Effector memory CD8-positive, alpha-beta T cell (primary cell): Measurements from ENCODE around the gene SIGLEC5.

Experiments
- ATAC-seq: fragments of 150-1000 bp; cut with Tn5 transposase; replicated peaks from 2 replicates; pipeline ENCODE4 v1.10.0; 2021; ENCODE audit warnings: mild to moderate bottlenecking, moderate library complexity
- DNase-seq, 3 experiments: peaks; one replicate each; pipeline ENCODE4 v3.0.0; 2021
- H3K27ac Mint-ChIP-seq, 2 donors: one replicate each; pipeline ENCODE4 v1.8.0; 2022; ENCODE audit warnings: mild to moderate bottlenecking in 2 of 2, mixed read lengths in 2 of 2, moderate library complexity in 2 of 2
- H3K27me3 Mint-ChIP-seq, 2 donors: one replicate each; pipeline ENCODE4 v1.8.0; 2022; ENCODE audit warnings: mixed read lengths in 2 of 2
- H3K36me3 Mint-ChIP-seq: one replicate; pipeline ENCODE4 v1.8.0; 2022; ENCODE audit warnings: mild to moderate bottlenecking, moderate library complexity, mixed read lengths; ENCODE audit not compliant: insufficient read depth
- H3K4me1 Mint-ChIP-seq, 2 donors: one replicate each; pipeline ENCODE4 v1.8.0; 2022; ENCODE audit warnings: low read depth in 2 of 2, mixed read lengths in 2 of 2
- H3K4me3 Mint-ChIP-seq, 2 donors: one replicate each; pipeline ENCODE4 v1.8.0; 2022; ENCODE audit warnings: mild to moderate bottlenecking in 2 of 2, mixed read lengths in 2 of 2, moderate library complexity in 2 of 2
- H3K9me3 Mint-ChIP-seq, 2 donors: one replicate each; pipeline ENCODE4 v1.8.0; 2022; ENCODE audit warnings: mixed read lengths in 2 of 2

The SIGLEC5 gene

DNA sequence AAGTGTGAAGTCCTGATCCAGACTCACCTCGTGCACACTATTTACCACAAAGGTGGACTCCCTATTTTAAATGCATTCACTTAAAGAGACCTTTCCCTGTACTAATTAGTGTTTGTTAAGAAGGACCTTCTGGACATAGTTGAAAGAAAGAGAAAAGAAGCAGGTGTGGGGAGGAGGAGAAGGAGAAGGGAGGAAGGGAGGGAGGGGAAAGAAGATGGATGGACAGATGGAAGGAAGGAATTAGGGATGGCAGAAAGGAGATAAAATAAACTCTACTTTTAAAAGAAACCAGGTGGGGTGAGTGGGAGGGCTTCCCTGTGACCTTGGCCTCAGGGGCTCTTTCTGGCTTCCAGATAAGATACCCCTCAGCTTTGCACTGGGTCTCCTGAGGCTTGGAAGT, 37.7 kb downstream of the SIGLEC5 start:
- Mint-ChIP-seq H3K27me3 (peaks cover 0 to 20% of the 10 kb centered on the region in 2 donors), H3K36me3 (peaks cover 5% of the 10 kb centered on the region), H3K4me1 (peaks cover 14 to 23% of the 10 kb centered on the region in 2 donors), H3K4me3 (peak overlapping the region; percentile 30 to 37), H3K9me3 (peaks cover 2 to 14% of the 10 kb centered on the region in 2 donors), H3K27ac (no peak overlapping the region)
- DNase-seq = no peak
- no peak for ATAC-seq

DNA sequence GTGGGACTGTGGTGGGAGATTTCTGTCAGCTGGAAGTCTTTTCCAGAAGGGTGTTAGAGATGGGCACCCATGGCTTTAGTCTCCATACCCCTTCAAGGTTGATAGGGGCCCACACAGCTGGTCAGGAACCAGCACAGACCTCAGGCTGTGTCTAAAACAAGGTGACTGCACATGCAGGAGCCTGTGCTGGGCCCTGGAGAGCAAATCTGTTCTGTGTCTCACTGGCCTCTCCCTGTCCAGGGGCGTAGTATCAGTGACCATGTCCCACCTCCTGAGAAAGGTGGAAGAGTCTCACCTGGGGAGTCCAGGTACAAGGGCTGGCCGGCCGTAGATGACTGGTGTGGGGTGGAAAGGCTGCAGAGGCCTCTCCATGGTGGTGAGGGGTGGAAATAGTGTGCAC, 39.8 kb downstream of the SIGLEC5 start:
- DNase-seq = no peak
- Mint-ChIP-seq H3K36me3 (peaks cover 5% of the 10 kb centered on the region), H3K9me3 (peaks cover 4 to 9% of the 10 kb centered on the region in 2 donors)

DNA sequence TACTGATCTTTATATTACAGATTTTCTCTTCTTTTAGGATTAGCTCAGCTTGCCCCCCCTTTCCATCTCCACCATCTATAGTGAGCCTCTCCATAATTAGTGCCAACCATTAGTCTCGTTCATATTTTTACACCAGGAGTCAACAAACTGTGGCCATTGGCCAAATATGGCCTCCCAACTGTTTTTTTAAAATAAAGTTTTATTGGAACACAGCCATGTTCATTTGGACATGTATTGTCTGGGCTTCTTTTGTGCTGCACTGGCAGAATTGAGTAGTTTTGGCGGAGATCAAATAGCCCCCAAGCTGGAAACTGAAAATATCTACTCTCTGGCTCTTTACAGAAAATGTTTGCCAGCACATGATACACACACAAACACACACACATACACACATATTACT, 40.7 kb downstream of the SIGLEC5 start:
- Mint-ChIP-seq H3K27me3 (no peaks in the 10 kb centered on the region), H3K4me1 (peaks cover 11 to 14% of the 10 kb centered on the region in 2 donors), H3K27ac (no peak overlapping the region), H3K36me3 (peaks cover 3% of the 10 kb centered on the region), H3K4me3 (no peak overlapping the region), H3K9me3 (peaks cover 7% of the 10 kb centered on the region in 2 donors)
- no peak for DNase-seq
- ATAC-seq = no peak

More for the DNA sequence above, 39.8 kb downstream of the SIGLEC5 start:
- Mint-ChIP-seq H3K27me3 (peaks cover 0 to under 1% of the 10 kb centered on the region in 2 donors), H3K4me3 (no peak overlapping the region), H3K27ac (no peak overlapping the region), H3K4me1 (peaks cover 14 to 23% of the 10 kb centered on the region in 2 donors)
- no peak for ATAC-seq

DNA sequence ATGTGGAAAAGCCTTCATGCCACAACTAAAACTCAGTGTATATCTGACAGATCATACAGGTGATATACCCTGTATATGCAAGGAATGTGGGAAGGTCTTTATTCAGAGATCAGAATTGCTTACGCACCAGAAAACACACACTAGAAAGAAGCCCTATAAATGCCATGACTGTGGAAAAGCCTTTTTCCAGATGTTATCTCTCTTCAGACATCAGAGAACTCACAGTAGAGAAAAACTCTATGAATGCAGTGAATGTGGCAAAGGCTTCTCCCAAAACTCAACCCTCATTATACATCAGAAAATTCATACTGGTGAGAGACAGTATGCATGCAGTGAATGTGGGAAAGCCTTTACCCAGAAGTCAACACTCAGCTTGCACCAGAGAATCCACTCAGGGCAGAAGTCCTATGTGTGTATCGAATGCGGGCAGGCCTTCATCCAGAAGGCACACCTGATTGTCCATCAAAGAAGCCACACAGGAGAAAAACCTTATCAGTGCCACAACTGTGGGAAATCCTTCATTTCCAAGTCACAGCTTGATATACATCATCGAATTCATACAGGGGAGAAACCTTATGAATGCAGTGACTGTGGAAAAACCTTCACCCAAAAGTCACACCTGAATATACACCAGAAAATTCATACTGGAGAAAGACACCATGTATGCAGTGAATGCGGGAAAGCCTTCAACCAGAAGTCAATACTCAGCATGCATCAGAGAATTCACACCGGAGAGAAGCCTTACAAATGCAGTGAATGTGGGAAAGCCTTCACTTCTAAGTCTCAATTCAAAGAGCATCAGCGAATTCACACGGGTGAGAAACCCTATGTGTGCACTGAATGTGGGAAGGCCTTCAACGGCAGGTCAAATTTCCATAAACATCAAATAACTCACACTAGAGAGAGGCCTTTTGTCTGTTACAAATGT, 42.7 kb downstream of the SIGLEC5 start:
- H3K36me3 Mint-ChIP-seq = peaks cover 2% of the 10 kb centered on the region
- H3K4me3 Mint-ChIP-seq = no peak overlapping the region
- H3K27me3 Mint-ChIP-seq = no peaks in the 10 kb centered on the region
- ATAC-seq = no peak
- no peaks in the 10 kb centered on the region for H3K4me1 Mint-ChIP-seq
- H3K27ac Mint-ChIP-seq = no peak overlapping the region
- no peak for DNase-seq
- peaks cover 7 to 17% of the 10 kb centered on the region in 2 donors for H3K9me3 Mint-ChIP-seq

DNA sequence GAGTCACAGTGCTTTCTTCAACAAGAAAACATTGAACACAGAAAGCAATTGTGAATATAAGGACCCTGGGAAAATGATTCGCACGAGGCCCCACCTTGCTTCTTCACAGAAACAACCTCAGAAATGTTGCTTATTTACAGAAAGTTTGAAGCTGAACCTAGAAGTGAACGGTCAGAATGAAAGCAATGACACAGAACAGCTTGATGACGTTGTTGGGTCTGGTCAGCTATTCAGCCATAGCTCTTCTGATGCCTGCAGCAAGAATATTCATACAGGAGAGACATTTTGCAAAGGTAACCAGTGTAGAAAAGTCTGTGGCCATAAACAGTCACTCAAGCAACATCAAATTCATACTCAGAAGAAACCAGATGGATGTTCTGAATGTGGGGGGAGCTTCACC, 43.4 kb downstream of the SIGLEC5 start:
- H3K27me3 Mint-ChIP-seq = no peaks in the 10 kb centered on the region
- no peak overlapping the region for H3K27ac Mint-ChIP-seq
- H3K4me1 Mint-ChIP-seq = no peaks in the 10 kb centered on the region
- peaks cover 7 to 17% of the 10 kb centered on the region in 2 donors for H3K9me3 Mint-ChIP-seq
- H3K4me3 Mint-ChIP-seq = no peak overlapping the region
- peaks cover 2% of the 10 kb centered on the region for H3K36me3 Mint-ChIP-seq
- DNase-seq = no peak
- ATAC-seq = no peak

DNA sequence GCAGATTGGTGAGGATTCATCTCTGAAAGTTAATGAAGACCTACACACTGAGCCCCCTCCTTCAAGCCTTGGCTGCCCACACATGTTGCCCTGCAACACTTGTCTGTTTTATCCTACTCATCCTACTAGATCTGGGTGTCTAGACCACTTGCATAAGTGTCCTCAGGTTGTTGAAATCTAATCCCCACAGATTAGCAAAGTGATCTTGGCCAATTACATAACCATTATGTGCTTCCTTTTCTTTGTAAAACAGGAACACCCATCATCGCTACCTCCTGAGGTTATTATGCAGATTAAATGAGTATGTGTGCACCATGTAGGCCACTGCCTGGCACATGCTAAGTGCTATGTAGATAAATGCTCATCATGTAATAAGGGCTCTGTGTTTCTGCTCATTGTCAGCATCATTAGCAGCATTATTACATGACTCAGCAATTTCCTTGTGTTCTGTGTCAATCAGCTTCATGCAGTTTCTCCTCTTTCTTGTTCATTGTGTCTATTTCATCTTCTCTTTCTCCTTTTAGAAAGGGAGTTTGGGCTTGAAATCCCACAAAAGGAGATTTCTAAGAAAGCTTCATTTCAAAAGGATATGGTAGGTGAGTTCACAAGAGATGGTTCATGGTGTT, 44.0 kb downstream of the SIGLEC5 start:
- peaks cover 7 to 17% of the 10 kb centered on the region in 2 donors for H3K9me3 Mint-ChIP-seq
- no peak overlapping the region for H3K4me3 Mint-ChIP-seq
- H3K4me1 Mint-ChIP-seq = no peaks in the 10 kb centered on the region
- H3K27ac Mint-ChIP-seq = no peak overlapping the region
- peaks cover 2% of the 10 kb centered on the region for H3K36me3 Mint-ChIP-seq
- no peaks in the 10 kb centered on the region for H3K27me3 Mint-ChIP-seq
- no peak for ATAC-seq
- DNase-seq = no peak

DNA sequence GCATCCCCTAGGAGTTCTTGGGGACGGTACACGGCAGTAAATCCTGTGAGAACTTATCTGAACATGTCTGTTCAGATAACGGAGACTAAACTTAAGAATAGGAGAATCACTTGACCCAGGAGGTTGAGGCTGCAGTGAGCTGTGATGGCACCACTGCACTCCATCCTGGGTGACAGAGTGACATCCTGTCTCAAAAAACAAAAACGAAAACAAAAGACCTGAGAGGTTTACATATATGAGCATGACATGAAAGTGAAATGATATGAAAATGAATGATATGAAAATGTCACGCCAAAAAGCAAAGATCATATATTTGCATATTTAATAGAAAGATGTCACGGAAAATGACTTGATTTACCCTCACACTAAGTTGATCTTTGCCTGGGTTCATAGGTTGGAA, 53.4 kb downstream of the SIGLEC5 start:
- Mint-ChIP-seq H3K4me1 (peaks cover 10 to 26% of the 10 kb centered on the region in 2 donors), H3K27me3 (no peaks in the 10 kb centered on the region), H3K9me3 (no peaks in the 10 kb centered on the region), H3K4me3 (no peak overlapping the region), H3K36me3 (peaks cover 14% of the 10 kb centered on the region), H3K27ac (peak overlapping the region in 1 of 2 donors; percentile 21)
- DNase-seq = no peak
- ATAC-seq = no peak

DNA sequence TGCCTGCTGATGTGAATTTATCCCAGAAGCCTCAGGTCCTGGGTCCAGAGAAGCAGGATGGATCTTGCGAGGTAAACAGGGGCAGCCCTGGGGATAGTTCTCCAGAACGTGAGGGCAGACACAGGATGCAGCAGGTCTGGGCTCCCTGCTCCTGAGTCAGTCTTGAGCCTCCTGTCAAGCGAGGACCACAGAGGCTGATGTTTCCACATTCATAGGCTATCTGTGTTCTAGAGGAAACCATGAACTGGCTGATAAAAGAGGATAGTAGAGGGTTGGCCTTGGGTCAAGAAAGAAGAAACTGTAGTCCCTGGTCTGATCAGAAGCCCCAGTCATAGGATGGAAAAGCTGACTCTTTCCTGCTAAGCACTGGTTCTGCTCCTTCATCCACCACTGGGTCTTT, 56.9 kb downstream of the SIGLEC5 start:
- H3K4me1 Mint-ChIP-seq = peaks cover 22 to 39% of the 10 kb centered on the region in 2 donors
- DNase-seq (no peak), ATAC-seq (no peak)
- no peak overlapping the region for H3K4me3 Mint-ChIP-seq
- no peaks in the 10 kb centered on the region for H3K9me3 Mint-ChIP-seq
- peaks cover 11% of the 10 kb centered on the region for H3K36me3 Mint-ChIP-seq
- H3K27ac Mint-ChIP-seq = no peak overlapping the region
- peaks cover 0 to 1% of the 10 kb centered on the region in 2 donors for H3K27me3 Mint-ChIP-seq

DNA sequence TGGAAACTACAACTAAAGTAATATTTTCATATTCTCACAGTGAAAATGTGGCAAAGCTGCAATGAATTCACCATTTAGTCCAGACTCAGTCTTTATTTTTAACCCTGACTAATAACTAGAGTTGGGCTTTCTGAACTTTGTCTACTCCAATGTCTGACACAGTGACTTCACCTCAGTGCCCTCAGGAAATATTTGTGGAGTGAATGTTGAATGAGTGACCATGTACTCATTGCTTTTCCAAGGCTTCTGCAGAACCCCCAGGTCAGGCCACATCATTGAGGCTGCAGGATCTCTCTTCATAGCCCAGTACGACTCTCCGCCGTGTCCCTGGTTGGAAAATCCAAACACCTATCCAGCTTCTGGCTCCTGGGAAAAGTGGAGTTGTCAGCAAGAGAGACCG, 57.3 kb downstream of the SIGLEC5 start:
- no peak overlapping the region for H3K4me3 Mint-ChIP-seq
- ATAC-seq (no peak), DNase-seq (no peak)
- peaks cover 11% of the 10 kb centered on the region for H3K36me3 Mint-ChIP-seq
- peaks cover 0 to 5% of the 10 kb centered on the region in 2 donors for H3K27me3 Mint-ChIP-seq
- no peak overlapping the region for H3K27ac Mint-ChIP-seq
- no peaks in the 10 kb centered on the region for H3K9me3 Mint-ChIP-seq
- H3K4me1 Mint-ChIP-seq = peaks cover 22 to 39% of the 10 kb centered on the region in 2 donors

DNA sequence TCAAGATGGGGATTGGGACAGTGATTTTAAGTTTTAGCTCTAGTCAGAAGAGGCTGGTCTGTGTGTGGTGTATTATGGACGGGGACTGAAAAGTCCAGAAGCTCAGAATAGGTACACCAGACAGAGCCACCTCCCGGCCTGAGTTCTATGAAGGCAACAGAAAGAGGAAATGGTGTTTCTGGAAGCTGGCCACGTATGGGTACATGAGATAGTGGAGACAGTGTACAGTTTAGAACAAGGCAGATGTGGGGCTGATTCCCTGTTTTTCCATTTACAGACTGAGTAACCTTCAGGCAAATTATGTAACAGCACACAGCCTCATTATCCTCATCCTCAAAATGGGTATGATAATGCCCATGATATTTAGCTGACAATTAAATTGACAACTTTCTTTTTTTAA, 57.8 kb downstream of the SIGLEC5 start:
- no peaks in the 10 kb centered on the region for H3K9me3 Mint-ChIP-seq
- H3K4me3 Mint-ChIP-seq = peak overlapping the region; percentile 99
- peaks cover 11% of the 10 kb centered on the region for H3K36me3 Mint-ChIP-seq
- ATAC-seq (no peak), DNase-seq (no peak)
- peaks cover 0 to 6% of the 10 kb centered on the region in 2 donors for H3K27me3 Mint-ChIP-seq
- H3K4me1 Mint-ChIP-seq = peaks cover 22 to 39% of the 10 kb centered on the region in 2 donors
- peak overlapping the region in 1 of 2 donors; percentile 94 for H3K27ac Mint-ChIP-seq

DNA sequence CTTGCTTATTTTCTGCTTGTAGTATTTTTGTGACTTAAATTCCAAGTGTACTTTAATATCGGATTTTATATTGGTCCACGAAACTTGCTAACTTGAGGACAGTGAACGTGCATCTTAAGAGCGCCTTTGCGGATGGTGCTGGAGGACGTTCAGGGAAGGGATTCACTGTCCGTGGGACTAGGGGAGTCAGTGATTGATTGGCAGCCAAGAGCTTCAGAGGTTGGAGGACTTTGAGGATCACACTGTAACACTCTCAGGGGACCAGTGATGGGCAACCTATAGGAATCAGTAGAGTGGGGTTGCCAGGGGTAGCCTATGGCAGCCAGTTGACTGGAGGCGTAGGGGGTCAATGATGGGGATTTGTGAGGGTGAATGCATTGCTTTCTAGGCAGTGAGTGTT, 58.6 kb downstream of the SIGLEC5 start:
- no peak for DNase-seq
- Mint-ChIP-seq H3K4me1 (peaks cover 22 to 34% of the 10 kb centered on the region in 2 donors), H3K36me3 (peaks cover 6% of the 10 kb centered on the region)

DNA sequence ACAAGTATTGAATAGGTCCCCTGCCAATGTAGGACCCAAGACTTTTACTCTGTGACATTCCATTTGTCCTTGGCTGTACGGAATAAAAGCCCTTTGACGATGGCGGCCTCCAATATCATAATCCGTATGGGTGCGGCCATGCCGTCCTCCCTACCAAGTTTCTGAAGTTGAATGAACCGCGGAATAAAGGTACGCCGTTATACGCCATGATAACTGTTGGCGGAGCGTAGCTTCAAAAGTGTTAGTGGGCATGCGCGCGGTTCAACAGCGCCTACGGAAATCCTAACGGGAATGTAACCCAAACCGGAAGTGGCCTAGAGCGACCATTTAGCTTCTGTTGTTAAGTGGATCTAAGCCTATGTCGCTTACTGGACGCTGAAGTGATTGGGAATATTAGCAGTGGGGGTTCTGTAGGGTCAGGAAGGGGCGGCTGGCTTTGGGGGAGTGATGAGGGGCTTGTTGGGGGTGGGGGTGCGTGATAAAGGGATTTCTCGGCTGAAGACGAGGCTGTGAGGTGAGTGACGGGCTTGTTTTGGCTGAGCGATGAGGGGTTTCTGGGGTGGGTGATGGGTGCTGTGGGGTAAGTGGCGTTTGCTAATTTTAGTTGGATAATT, 59.1 kb downstream of the SIGLEC5 start, which contains the start of gene ZNF175:
Gene ZNF175 (plus strand): TSS at position 322 of the 614 bp plus-strand sequence. CDS start 2,047 bp downstream, outside the sequence.
- peaks cover 22 to 33% of the 10 kb centered on the region in 2 donors for H3K4me1 Mint-ChIP-seq
- H3K27ac Mint-ChIP-seq = peak within 1 kb of the TSS; percentile 93 to 94
- H3K9me3 Mint-ChIP-seq = no peaks in the 10 kb centered on the region
- ATAC-seq (peak; percentile 97), DNase-seq (peak; percentile 69 to 72 (median 69))
- peak within 1 kb of the TSS; percentile 99 for H3K4me3 Mint-ChIP-seq
- peaks cover 6% of the 10 kb centered on the region for H3K36me3 Mint-ChIP-seq
- peaks cover 0 to 16% of the 10 kb centered on the region in 2 donors for H3K27me3 Mint-ChIP-seq

More for the DNA sequence above, 58.6 kb downstream of the SIGLEC5 start:
- peaks cover 0 to 11% of the 10 kb centered on the region in 2 donors for H3K27me3 Mint-ChIP-seq
- H3K4me3 Mint-ChIP-seq = peak overlapping the region; percentile 99
- ATAC-seq = no peak
- no peaks in the 10 kb centered on the region for H3K9me3 Mint-ChIP-seq
- H3K27ac Mint-ChIP-seq = peak overlapping the region; percentile 93 to 94

DNA sequence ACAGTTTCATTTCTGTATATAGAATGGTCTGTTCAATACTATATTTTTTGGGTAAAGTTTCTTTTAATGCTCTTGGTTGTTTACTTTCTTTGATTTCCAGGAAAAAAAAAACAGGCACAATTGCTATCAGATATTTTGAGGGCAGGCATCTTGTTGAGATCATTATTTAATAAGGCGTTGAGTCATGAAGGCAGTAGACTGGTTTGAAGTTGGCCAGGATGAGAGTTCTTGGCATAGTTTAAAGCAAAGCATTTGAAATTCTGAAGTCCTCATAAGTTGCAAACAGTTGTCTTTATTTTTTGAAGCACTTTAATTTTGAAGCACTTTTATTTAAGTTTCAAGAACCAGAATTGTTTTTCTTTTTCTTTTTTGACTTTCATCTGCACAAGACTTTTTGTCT, 61.7 kb downstream of the SIGLEC5 start:
- no peak overlapping the region for H3K27ac Mint-ChIP-seq
- DNase-seq (no peak), ATAC-seq (no peak)
- no peaks in the 10 kb centered on the region for H3K36me3 Mint-ChIP-seq
- H3K4me1 Mint-ChIP-seq = peaks cover 21 to 24% of the 10 kb centered on the region in 2 donors
- no peak overlapping the region for H3K4me3 Mint-ChIP-seq
- no peaks in the 10 kb centered on the region for H3K9me3 Mint-ChIP-seq
- H3K27me3 Mint-ChIP-seq = peaks cover 21 to 42% of the 10 kb centered on the region in 2 donors
